NCI-H2227 (cell line): ENCODE measurements around the gene GPR4.

Source experiments
- DNase-seq: peaks from one replicate; lab custom pipeline; 2025; ENCODE audit not compliant: unreplicated experiment; lab: John Stamatoyannopoulos, UW

The GPR4 gene

GRCh38 chr19:45556835-45557234 lies 45.2 kb downstream of the GPR4 start:
- no peak for DNase-seq

- no peak for DNase-seq
Measured at GRCh38 chr19:45554481-45554880, 47.5 kb downstream of the GPR4 start.

GRCh38 chr19:45553464-45553863 lies 48.5 kb downstream of the GPR4 start:
- DNase-seq: no peak

- no peak for DNase-seq
Measured at GRCh38 chr19:45547965-45548609, 53.9 kb downstream of the GPR4 start.

GRCh38 chr19:45547211-45547770 lies 54.7 kb downstream of the GPR4 start:
- no peak for DNase-seq

- DNase-seq: no peak
Measured at GRCh38 chr19:45542234-45542668, 59.8 kb downstream of the GPR4 start.
